Mucosa of descending colon (tissue), 3 donors: Measurements from ENCODE around the gene TEX261. TPM values are rescaled to one million over a fixed set of nuclear protein-coding genes. Genes with fewer than 3 reads are reported as not detected.
A peak's percentile ranks its signal among the peaks of the same experiment; 100 is the strongest.

ENCODE experiments used
- ATAC-seq: fragments of 200-7000 bp; cut with Tn5 transposase; one replicate; pipeline ENCODE4 v1.9.1; 2020; ENCODE audit warnings: mild to moderate bottlenecking, moderate library complexity
- DNase-seq, 3 donors: peaks; one replicate each; pipeline ENCODE4 v3.0.0-alpha.2; 2020
- H3K36me3 ChIP-seq: fragments of 200-600 bp; one replicate; pipeline ENCODE4 v1.8.0; 2021; ENCODE audit warnings: low read depth, mild to moderate bottlenecking
- H3K4me1 ChIP-seq: fragments of 200-600 bp; one replicate; pipeline ENCODE4 v1.8.0; 2021; ENCODE audit warnings: low read depth, mild to moderate bottlenecking
- H3K4me3 ChIP-seq: fragments of 200-600 bp; one replicate; pipeline ENCODE4 v1.8.0; 2021; ENCODE audit warnings: mild to moderate bottlenecking
- H3K9me3 ChIP-seq: fragments of 200-600 bp; one replicate; pipeline ENCODE4 v1.8.0; 2021; ENCODE audit warnings: mild to moderate bottlenecking
- CTCF ChIP-seq: fragments of 200-600 bp; IDR thresholded peaks from one replicate; pipeline ENCODE4 v1.8.0; 2022; ENCODE audit warnings: antibody characterized with exemption, mild to moderate bottlenecking
- intact Hi-C, 2 donors: fragments of 100-400 bp; cut with DNase I in 1 of 2; cut with micrococcal nuclease in 1 of 2; formaldehyde crosslinking; loops; one replicate each; pipeline versions ENCODE4 v1.11.0 to v1.11.1; 2022; cut with DNase I, micrococcal nuclease
- total RNA-seq, 3 donors: library from RNA; stranded (reverse); fragmentation: NEBNext Ultra II Directional in 2 of 3; extraction: Animal tissue kit (Norgen Biotek cat#: 25700) in 2 of 3; gene quantifications; one replicate each; pipeline versions ENCODE4 v1.2.1 to v1.2.4, GENCODE V29; 2021 to 2023
- donor health status: DM: no; HTN: no; CAD: no; lungs with moderate emphysema.
- donor health status: DM: no; HTN: no; CAD: no.
- donor health status: DM: no; HTN: yes; CAD: no.

TEX261 gene
- total RNA-seq, 3 donors from 2014 or later = 51.0 to 63.0 (median 51.4) TPM

- H3K4me3 ChIP-seq = no peak overlapping the region
- no peaks in the 10 kb centered on the region for H3K9me3 ChIP-seq
- peaks cover 5% of the 10 kb centered on the region for H3K4me1 ChIP-seq
- ATAC-seq (no peak), DNase-seq (peak in 1 of 3 donors; percentile 3)
- no peak for TF ChIP-seq CTCF
- H3K36me3 ChIP-seq = no peaks in the 10 kb centered on the region
- intact Hi-C loops = no loop called here
These were observed 33.6 kb downstream of the TEX261 start for GRCh38 chr2:70960833-70961647.

- DNase-seq (peak in 1 of 3 donors; percentile 0), ATAC-seq (no peak)
- Histone ChIP-seq H3K9me3 (no peaks in the 10 kb centered on the region), H3K4me1 (peaks cover 2% of the 10 kb centered on the region), H3K36me3 (no peaks in the 10 kb centered on the region), H3K4me3 (no peak overlapping the region)
- TF ChIP-seq CTCF = no peak
- intact Hi-C loops = no loop called here
These were observed 34.5 kb downstream of the TEX261 start for GRCh38 chr2:70959851-70960832.

GRCh38 chr2:70959271-70959761 lies 35.4 kb downstream of the TEX261 start:
- intact Hi-C loops = no loop called here
- no peak for DNase-seq
- TF ChIP-seq CTCF = no peak
- Histone ChIP-seq H3K9me3 (no peaks in the 10 kb centered on the region), H3K36me3 (no peaks in the 10 kb centered on the region), H3K4me3 (no peak overlapping the region), H3K4me1 (no peaks in the 10 kb centered on the region)
- no peak for ATAC-seq

GRCh38 chr2:70958759-70959158 lies 35.9 kb downstream of the TEX261 start:
- intact Hi-C loops = no loop called here
- DNase-seq (peak in 1 of 3 donors; percentile 0), ATAC-seq (no peak)
- no peaks in the 10 kb centered on the region for H3K36me3 ChIP-seq
- no peaks in the 10 kb centered on the region for H3K4me1 ChIP-seq
- TF ChIP-seq CTCF = no peak
- no peak overlapping the region for H3K4me3 ChIP-seq
- no peaks in the 10 kb centered on the region for H3K9me3 ChIP-seq

- no peak overlapping the region for H3K4me3 ChIP-seq
- H3K36me3 ChIP-seq = no peaks in the 10 kb centered on the region
- peak in 1 of 3 donors; percentile 4 for DNase-seq
- peak; percentile 51 for ATAC-seq
- intact Hi-C loops = no loop called here
- no peaks in the 10 kb centered on the region for H3K9me3 ChIP-seq
- TF ChIP-seq CTCF = no peak
- H3K4me1 ChIP-seq = no peaks in the 10 kb centered on the region
These were observed 36.9 kb downstream of the TEX261 start for GRCh38 chr2:70957798-70958197.
